ENCODE results near the gene CEP85. TPM values are rescaled to one million over a fixed set of nuclear protein-coding genes. Genes with fewer than 3 reads are reported as not detected.

The CEP85 gene
- total and polyA plus RNA-seq, 10 of the 15 experiments (the other 5 are each of a cell fraction or from before 2014, with no cell fraction given): 8.4 to 26.8 (median 21.5) TPM

DNA sequence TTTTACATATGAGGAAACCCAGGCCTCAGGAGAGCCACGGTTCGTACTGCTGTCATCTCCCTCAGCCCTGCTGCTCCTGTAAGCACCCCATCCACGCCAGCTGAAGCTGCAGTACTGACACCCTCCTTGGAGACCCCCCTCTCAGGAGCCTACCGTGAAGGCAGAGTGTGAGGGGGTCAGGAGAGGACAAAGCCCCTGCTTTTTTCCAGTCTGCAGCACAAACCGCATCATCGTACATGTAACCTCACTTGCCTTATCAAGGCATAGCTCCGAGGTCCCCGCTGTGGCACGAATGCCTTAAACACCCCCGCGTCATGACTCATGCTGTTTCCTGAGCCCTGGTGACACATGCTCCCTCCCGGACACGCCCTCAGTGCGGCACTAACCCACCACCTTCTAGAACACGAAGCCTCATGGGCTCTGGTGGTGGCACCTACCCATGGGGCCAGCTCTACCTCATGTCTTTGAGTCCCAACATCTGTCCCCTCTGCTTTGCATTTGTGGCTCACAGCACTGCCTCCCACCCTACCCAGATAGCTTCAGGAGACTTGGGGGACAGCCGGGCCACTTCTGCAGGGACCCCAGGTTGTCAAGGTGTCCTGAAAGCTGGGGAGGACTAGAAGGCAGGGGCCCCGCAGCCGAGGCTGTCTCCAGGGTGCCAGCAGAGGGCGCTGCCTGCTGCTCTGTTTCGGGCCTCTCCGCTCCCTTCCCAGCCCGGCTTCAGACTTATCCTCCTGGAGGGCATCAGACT lies 50.8 kb downstream of the CEP85 start:
- Histone ChIP-seq H3K4me2 (ENCODE audit: control insufficient read depth, insufficient read depth) (0 out of 2 replicates have a peak overlapping the region, but pooled peaks have one; percentile 22), H2AFZ (ENCODE audit: control insufficient read depth, low read depth, low read length) (no peak overlapping the region), H3K27me3 (replicated peaks in 1 of 2; ENCODE audit: control insufficient read depth in 2 of 2, insufficient read depth in 2 of 2, low read length in 1 of 2) (no peaks in the 10 kb centered on the region), H3K4me3 (no peak overlapping the region), H3K4me1 (ENCODE audit: control insufficient read depth, insufficient read depth, low read length) (peaks cover 70% of the 10 kb centered on the region), H4K20me1 (ENCODE audit: control insufficient read depth, insufficient read depth) (no peaks in the 10 kb centered on the region), H3K9me3 (replicated peaks; ENCODE audit: control insufficient read depth, insufficient read depth, low read length) (no peaks in the 10 kb centered on the region), H3K9ac (ENCODE audit: control insufficient read depth, insufficient read depth, low read length) (no peak overlapping the region), H3K36me3 (ENCODE audit: control insufficient read depth in 2 of 2, insufficient read depth in 2 of 2, low read length in 1 of 2) (peaks cover 3 to 4% of the 10 kb centered on the region in 2 experiments; a peak in 2 of 4 replicates), H3K79me2 (ENCODE audit: control insufficient read depth, insufficient read depth, low read length) (peaks cover 19% of the 10 kb centered on the region), H3K27ac (ENCODE audit: control insufficient read depth, insufficient read depth) (no peak overlapping the region)
- ChIA-PET CTCF (interaction anchor here (0.6 to 18.0 kb wide), 27 partner anchors 9 to 357 kb away, joined by 3 to 879 read pairs (median 10); partner anchors contain the start of genes CD52, CEP85, DHDDS and UBXN11), POLR2A (interaction anchor here (0.5 to 9.2 kb wide), 5 partner anchors 23 to 148 kb away, joined by 3 to 253 read pairs (median 5); partner anchors contain the start of gene CD52), RAD21 (ENCODE audit: unreplicated experiment) (interaction anchor here (0.6 to 8.7 kb wide), 17 partner anchors 9 to 148 kb away, joined by 3 to 477 read pairs (median 6); partner anchors contain the start of genes CD52, CEP85, DHDDS and UBXN11), SMC1A (ENCODE audit: uncharacterized antibody, unreplicated experiment) (interaction anchor here (0.9 to 11.1 kb wide), 16 partner anchors 9 to 148 kb away, joined by 3 to 474 read pairs (median 6); partner anchors contain the start of genes CD52, DHDDS and UBXN11)
- DNase-seq (ENCODE audit: low read depth, low spot score) (no peak), ATAC-seq (peak; percentile 60), FAIRE-seq (peak; percentile 56)
- in situ Hi-C loops (cut with MboI): loop anchor here (5.0 kb wide), 1 partner anchor 38 kb away; no protein-coding TSS in a partner anchor
- WGBS (ENCODE audit: insufficient coverage, insufficient replicate concordance, low lambda C conversion rate, missing lambda C conversion rate): 16% methylated on average over 22 of the region's 22 CpGs
- TSS peak; percentile 42 for BruUV-seq (replicated peaks)
- intact Hi-C loops (cut with micrococcal nuclease; ENCODE audit: unreplicated experiment): loop anchor here (1.0 to 2.0 kb wide), 3 partner anchors 37 to 132 kb away; no protein-coding TSS in a partner anchor
- TF ChIP-seq SRF (IDR thresholded peaks at IDR 0.05; ENCODE audit: low read depth in 2 of 2, low read length in 2 of 2) (peak; percentile 43 to 69; a peak in 2 of 4 replicates), CBX5 (IDR thresholded peaks at IDR 0.05; ENCODE audit: low read depth) (no peak), EED (IDR thresholded peaks at IDR 0.05; ENCODE audit: low read depth) (0 out of 2 replicates have a peak, but pooled peaks have one; percentile 28), PAX5 (IDR thresholded peaks at IDR 0.05; ENCODE audit: borderline replicate concordance, low read depth, low read length) (no peak), USF2 (IDR thresholded peaks at IDR 0.05; ENCODE audit: borderline replicate concordance, low read depth, low read length) (no peak), IKZF1 (conservative IDR thresholded peaks at IDR 0.05) (0 out of 2 replicates have a peak, but pooled peaks have one; percentile 21), JUNB (IDR thresholded peaks at IDR 0.05) (peak; percentile 43; the same call in 1 of the 2 replicates), SREBF2 (IDR thresholded peaks at IDR 0.05; ENCODE audit: low read length) (no peak), SUPT20H (IDR thresholded peaks at IDR 0.05; ENCODE audit: borderline replicate concordance, control insufficient read depth, low read depth, low read length) (no peak), CBFB (IDR thresholded peaks at IDR 0.05; ENCODE audit: low read depth) (peak; percentile 26; the same call in 1 of the 2 replicates), SIX5 (IDR thresholded peaks at IDR 0.05; ENCODE audit: low read depth, low read length, severe bottlenecking) (no peak), MEF2B (IDR thresholded peaks at IDR 0.05; ENCODE audit: partially characterized antibody, poor library complexity, severe bottlenecking) (peak; percentile 37), POLR2AphosphoS2 (IDR thresholded peaks at IDR 0.05; ENCODE audit: low read depth, low read length) (no peak)
- TF ChIP-seq, protein P1, sequence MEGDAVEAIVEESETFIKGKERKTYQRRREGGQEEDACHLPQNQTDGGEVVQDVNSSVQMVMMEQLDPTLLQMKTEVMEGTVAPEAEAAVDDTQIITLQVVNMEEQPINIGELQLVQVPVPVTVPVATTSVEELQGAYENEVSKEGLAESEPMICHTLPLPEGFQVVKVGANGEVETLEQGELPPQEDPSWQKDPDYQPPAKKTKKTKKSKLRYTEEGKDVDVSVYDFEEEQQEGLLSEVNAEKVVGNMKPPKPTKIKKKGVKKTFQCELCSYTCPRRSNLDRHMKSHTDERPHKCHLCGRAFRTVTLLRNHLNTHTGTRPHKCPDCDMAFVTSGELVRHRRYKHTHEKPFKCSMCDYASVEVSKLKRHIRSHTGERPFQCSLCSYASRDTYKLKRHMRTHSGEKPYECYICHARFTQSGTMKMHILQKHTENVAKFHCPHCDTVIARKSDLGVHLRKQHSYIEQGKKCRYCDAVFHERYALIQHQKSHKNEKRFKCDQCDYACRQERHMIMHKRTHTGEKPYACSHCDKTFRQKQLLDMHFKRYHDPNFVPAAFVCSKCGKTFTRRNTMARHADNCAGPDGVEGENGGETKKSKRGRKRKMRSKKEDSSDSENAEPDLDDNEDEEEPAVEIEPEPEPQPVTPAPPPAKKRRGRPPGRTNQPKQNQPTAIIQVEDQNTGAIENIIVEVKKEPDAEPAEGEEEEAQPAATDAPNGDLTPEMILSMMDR (IDR thresholded peaks at IDR 0.05 in 2 of 3, conservative IDR thresholded peaks at IDR 0.05 in 1 of 3; ENCODE audit: control insufficient read depth in 2 of 3, extremely low read depth in 1 of 3, insufficient read depth in 1 of 3, low read depth in 3 of 3, low read length in 3 of 3): peak; percentile 86 to 98 (median 90)
- TF ChIP-seq, protein P2, sequence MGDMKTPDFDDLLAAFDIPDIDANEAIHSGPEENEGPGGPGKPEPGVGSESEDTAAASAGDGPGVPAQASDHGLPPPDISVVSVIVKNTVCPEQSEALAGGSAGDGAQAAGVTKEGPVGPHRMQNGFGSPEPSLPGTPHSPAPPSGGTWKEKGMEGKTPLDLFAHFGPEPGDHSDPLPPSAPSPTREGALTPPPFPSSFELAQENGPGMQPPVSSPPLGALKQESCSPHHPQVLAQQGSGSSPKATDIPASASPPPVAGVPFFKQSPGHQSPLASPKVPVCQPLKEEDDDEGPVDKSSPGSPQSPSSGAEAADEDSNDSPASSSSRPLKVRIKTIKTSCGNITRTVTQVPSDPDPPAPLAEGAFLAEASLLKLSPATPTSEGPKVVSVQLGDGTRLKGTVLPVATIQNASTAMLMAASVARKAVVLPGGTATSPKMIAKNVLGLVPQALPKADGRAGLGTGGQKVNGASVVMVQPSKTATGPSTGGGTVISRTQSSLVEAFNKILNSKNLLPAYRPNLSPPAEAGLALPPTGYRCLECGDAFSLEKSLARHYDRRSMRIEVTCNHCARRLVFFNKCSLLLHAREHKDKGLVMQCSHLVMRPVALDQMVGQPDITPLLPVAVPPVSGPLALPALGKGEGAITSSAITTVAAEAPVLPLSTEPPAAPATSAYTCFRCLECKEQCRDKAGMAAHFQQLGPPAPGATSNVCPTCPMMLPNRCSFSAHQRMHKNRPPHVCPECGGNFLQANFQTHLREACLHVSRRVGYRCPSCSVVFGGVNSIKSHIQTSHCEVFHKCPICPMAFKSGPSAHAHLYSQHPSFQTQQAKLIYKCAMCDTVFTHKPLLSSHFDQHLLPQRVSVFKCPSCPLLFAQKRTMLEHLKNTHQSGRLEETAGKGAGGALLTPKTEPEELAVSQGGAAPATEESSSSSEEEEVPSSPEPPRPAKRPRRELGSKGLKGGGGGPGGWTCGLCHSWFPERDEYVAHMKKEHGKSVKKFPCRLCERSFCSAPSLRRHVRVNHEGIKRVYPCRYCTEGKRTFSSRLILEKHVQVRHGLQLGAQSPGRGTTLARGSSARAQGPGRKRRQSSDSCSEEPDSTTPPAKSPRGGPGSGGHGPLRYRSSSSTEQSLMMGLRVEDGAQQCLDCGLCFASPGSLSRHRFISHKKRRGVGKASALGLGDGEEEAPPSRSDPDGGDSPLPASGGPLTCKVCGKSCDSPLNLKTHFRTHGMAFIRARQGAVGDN (IDR thresholded peaks at IDR 0.05): peak; percentile 63; the same call in 1 of the 2 replicates
